ENCODE data around the gene ITGA7.
"Not testable (repeated sequence)": the region's sequence is repeated elsewhere in the genome, so short reads cannot be mapped to it uniquely, and the experiment has no call there.

Gene ITGA7

GRCh38 chr12:55664826-55665225 is 42.9 kb downstream of the ITGA7 start:
- no peak for TF ChIP-seq Cebpa-rat (IDR thresholded peaks at IDR 0.05)
- Histone ChIP-seq H3K4me3 (no peak overlapping the region), H3K36me3 (no peaks in the 10 kb centered on the region), H3K4me2 (no peak overlapping the region), H4K20me1 (no peaks in the 10 kb centered on the region), H3K4me1 (no peaks in the 10 kb centered on the region), H3K9me3 (no peaks in the 10 kb centered on the region), H3K27ac (no peak overlapping the region), H3K9ac (no peak overlapping the region), H3K27me3 (no peaks in the 10 kb centered on the region)

- TF ChIP-seq Cebpa-rat (IDR thresholded peaks at IDR 0.05) = no peak
- H3K4me3 ChIP-seq = no peak overlapping the region
- H3K4me1 ChIP-seq = no peaks in the 10 kb centered on the region
- no peak overlapping the region for H3K27ac ChIP-seq
- H3K9me3 ChIP-seq = no peaks in the 10 kb centered on the region
- no peak overlapping the region for H3K4me2 ChIP-seq
- H3K9ac ChIP-seq = no peak overlapping the region
- H3K27me3 ChIP-seq = no peaks in the 10 kb centered on the region
- no peaks in the 10 kb centered on the region for H4K20me1 ChIP-seq
- no peaks in the 10 kb centered on the region for H3K36me3 ChIP-seq
Measured at GRCh38 chr12:55663391-55663790, 44.3 kb downstream of the ITGA7 start.

GRCh38 chr12:55659486-55660385 is 48.0 kb downstream of the ITGA7 start:
- H3K36me3 ChIP-seq = no peaks in the 10 kb centered on the region
- no peak overlapping the region for H3K27ac ChIP-seq
- no peaks in the 10 kb centered on the region for H3K27me3 ChIP-seq
- no peak for TF ChIP-seq Cebpa-rat (IDR thresholded peaks at IDR 0.05)
- H3K9ac ChIP-seq = no peak overlapping the region
- no peaks in the 10 kb centered on the region for H3K4me1 ChIP-seq
- H4K20me1 ChIP-seq = no peaks in the 10 kb centered on the region
- no peak overlapping the region for H3K4me3 ChIP-seq
- no peaks in the 10 kb centered on the region for H3K9me3 ChIP-seq
- H3K4me2 ChIP-seq = no peak overlapping the region

GRCh38 chr12:55658635-55659391 is 48.9 kb downstream of the ITGA7 start:
- H3K27me3 ChIP-seq = no peaks in the 10 kb centered on the region
- no peaks in the 10 kb centered on the region for H3K36me3 ChIP-seq
- H4K20me1 ChIP-seq = no peaks in the 10 kb centered on the region
- H3K9ac ChIP-seq = no peak overlapping the region
- no peak overlapping the region for H3K4me3 ChIP-seq
- no peaks in the 10 kb centered on the region for H3K4me1 ChIP-seq
- no peak for TF ChIP-seq Cebpa-rat (IDR thresholded peaks at IDR 0.05)
- H3K4me2 ChIP-seq = no peak overlapping the region
- H3K9me3 ChIP-seq = no peaks in the 10 kb centered on the region
- no peak overlapping the region for H3K27ac ChIP-seq

- Histone ChIP-seq H4K20me1 (no peaks in the 10 kb centered on the region), H3K4me3 (no peak overlapping the region), H3K9ac (no peak overlapping the region), H3K4me1 (no peaks in the 10 kb centered on the region), H3K9me3 (peaks cover under 1% of the 10 kb centered on the region; the same call in 1 of the 2 replicates), H3K27me3 (no peaks in the 10 kb centered on the region), H3K4me2 (no peak overlapping the region), H3K36me3 (no peaks in the 10 kb centered on the region), H3K27ac (no peak overlapping the region)
- no peak for TF ChIP-seq Cebpa-rat (IDR thresholded peaks at IDR 0.05)
Measured at GRCh38 chr12:55658212-55658611, 49.5 kb downstream of the ITGA7 start.

GRCh38 chr12:55657212-55657611 is 50.5 kb downstream of the ITGA7 start:
- H3K9me3 ChIP-seq = peaks cover 5% of the 10 kb centered on the region
- H3K27ac ChIP-seq = no peak overlapping the region
- no peak overlapping the region for H3K4me3 ChIP-seq
- H3K36me3 ChIP-seq = no peaks in the 10 kb centered on the region
- no peaks in the 10 kb centered on the region for H3K27me3 ChIP-seq
- H3K4me1 ChIP-seq = no peaks in the 10 kb centered on the region
- TF ChIP-seq Cebpa-rat (IDR thresholded peaks at IDR 0.05) = no peak
- no peak overlapping the region for H3K9ac ChIP-seq
- H4K20me1 ChIP-seq = no peaks in the 10 kb centered on the region
- H3K4me2 ChIP-seq = no peak overlapping the region

- Histone ChIP-seq H3K27ac (no peak overlapping the region), H3K36me3 (no peaks in the 10 kb centered on the region), H3K27me3 (no peaks in the 10 kb centered on the region), H4K20me1 (no peaks in the 10 kb centered on the region), H3K4me3 (no peak overlapping the region), H3K4me2 (no peak overlapping the region), H3K9ac (no peak overlapping the region), H3K4me1 (no peaks in the 10 kb centered on the region), H3K9me3 (peaks cover 26% of the 10 kb centered on the region)
- TF ChIP-seq Cebpa-rat (IDR thresholded peaks at IDR 0.05) = no peak
Measured at GRCh38 chr12:55654511-55655214, 53.0 kb downstream of the ITGA7 start.

GRCh38 chr12:55653031-55653430 is 54.7 kb downstream of the ITGA7 start:
- no peak for TF ChIP-seq Cebpa-rat (IDR thresholded peaks at IDR 0.05)
- H3K9me3 ChIP-seq = peaks cover 40% of the 10 kb centered on the region
- H3K4me1 ChIP-seq = no peaks in the 10 kb centered on the region
- H3K27ac ChIP-seq = no peak overlapping the region
- no peaks in the 10 kb centered on the region for H4K20me1 ChIP-seq
- no peak overlapping the region for H3K4me3 ChIP-seq
- no peaks in the 10 kb centered on the region for H3K27me3 ChIP-seq
- H3K4me2 ChIP-seq = no peak overlapping the region
- H3K9ac ChIP-seq = no peak overlapping the region
- no peaks in the 10 kb centered on the region for H3K36me3 ChIP-seq

- H3K4me2 ChIP-seq = no peak overlapping the region
- peaks cover 40% of the 10 kb centered on the region for H3K9me3 ChIP-seq
- no peak overlapping the region for H3K9ac ChIP-seq
- no peaks in the 10 kb centered on the region for H3K27me3 ChIP-seq
- no peak overlapping the region for H3K4me3 ChIP-seq
- no peaks in the 10 kb centered on the region for H4K20me1 ChIP-seq
- TF ChIP-seq Cebpa-rat (IDR thresholded peaks at IDR 0.05) = no peak
- no peak overlapping the region for H3K27ac ChIP-seq
- no peaks in the 10 kb centered on the region for H3K4me1 ChIP-seq
- no peaks in the 10 kb centered on the region for H3K36me3 ChIP-seq
Measured at GRCh38 chr12:55652352-55652751, 55.4 kb downstream of the ITGA7 start.

GRCh38 chr12:55651299-55651683 is 56.4 kb downstream of the ITGA7 start:
- no peak overlapping the region for H3K9ac ChIP-seq
- no peaks in the 10 kb centered on the region for H3K4me1 ChIP-seq
- H3K4me2 ChIP-seq = no peak overlapping the region
- H3K4me3 ChIP-seq = no peak overlapping the region
- H3K27me3 ChIP-seq = no peaks in the 10 kb centered on the region
- H3K9me3 ChIP-seq = peaks cover 51% of the 10 kb centered on the region
- H4K20me1 ChIP-seq = no peaks in the 10 kb centered on the region
- no peak overlapping the region for H3K27ac ChIP-seq
- H3K36me3 ChIP-seq = no peaks in the 10 kb centered on the region
- no peak for TF ChIP-seq Cebpa-rat (IDR thresholded peaks at IDR 0.05)

- not testable (repeated sequence) for H3K4me2 ChIP-seq
Measured at GRCh38 chr12:55650620-55651298, 56.9 kb downstream of the ITGA7 start.

More at GRCh38 chr12:55650620-55651298, 56.9 kb downstream of the ITGA7 start:
- H3K9me3 ChIP-seq = peaks cover 56% of the 10 kb centered on the region
- H3K9ac ChIP-seq, H3K4me3 ChIP-seq, H3K27me3 ChIP-seq, H3K4me1 ChIP-seq, H3K36me3 ChIP-seq, H3K27ac ChIP-seq, H4K20me1 ChIP-seq: not testable (repeated sequence)

Data from BLaER1 (cell line).